Gastrocnemius medialis (tissue), 4 donors: ENCODE data around the gene SLC40A1. TPM values are rescaled to one million over a fixed set of nuclear protein-coding genes. Genes with fewer than 3 reads are reported as not detected.

ENCODE experiments used
- ATAC-seq, 2 donors: fragments of 150-250 bp; one replicate each; pipeline ENCODE4 v1.9.1; 2016
- DNase-seq, 2 donors: peaks; one replicate each; pipeline ENCODE4 v3.0.0-alpha.2; 2019
- H3K27ac ChIP-seq, 4 donors: fragments of 200-600 bp; sonication (generic); 1 replicate in 1 of 4; 2 replicates in 3 of 4; pipeline ENCODE4 v1.5.1; 2016 to 2018; ENCODE audit warnings: mild to moderate bottlenecking in 2 of 4, moderate library complexity in 1 of 4
- H3K27me3 ChIP-seq, 3 donors: fragments of 200-600 bp; sonication (generic) in 2 of 3; 1 replicate in 1 of 3; 2 replicates in 2 of 3; pipeline versions ENCODE4 v1.5.1 to v1.6.0; 2016 to 2019; ENCODE audit warnings: mild to moderate bottlenecking in 1 of 3, moderate library complexity in 1 of 3
- H3K36me3 ChIP-seq, 2 donors: fragments of 200-600 bp; sonication (generic) in 1 of 2; one replicate each; pipeline ENCODE4 v1.5.1; 2017 to 2018
- H3K4me1 ChIP-seq, 2 donors: fragments of 200-600 bp; sonication (generic) in 1 of 2; one replicate each; pipeline ENCODE4 v1.5.1; 2016 to 2017; ENCODE audit warnings: mild to moderate bottlenecking in 2 of 2
- H3K4me3 ChIP-seq, 4 donors: fragments of 200-600 bp; sonication (generic) in 3 of 4; 1 replicate in 1 of 4; 2 replicates in 3 of 4; pipeline ENCODE4 v1.5.1; 2016 to 2019; ENCODE audit warnings: mild to moderate bottlenecking in 2 of 4
- H3K9me3 ChIP-seq, 3 donors: fragments of 200-600 bp; sonication (generic) in 2 of 3; 1 replicate in 1 of 3; 2 replicates in 2 of 3; pipeline ENCODE4 v1.5.1; 2016 to 2019
- CTCF ChIP-seq, 5 experiments: fragments of 450-650 bp in 3 of 5; fragments of 200-600 bp in 2 of 5; sonication (generic) in 2 of 5; IDR thresholded peaks in 4 of 5; conservative IDR thresholded peaks in 1 of 5; 1 replicate in 4 of 5; 2 replicates in 1 of 5; pipeline ENCODE4 v1.5.1; 2016 to 2019; ENCODE audit warnings: antibody characterized with exemption in 5 of 5, mild to moderate bottlenecking in 3 of 5, moderate library complexity in 3 of 5
- POLR2A ChIP-seq, 2 donors: fragments of 450-650 bp; IDR thresholded peaks; one replicate each; pipeline ENCODE4 v1.6.1; 2017; ENCODE audit warnings: antibody characterized with exemption in 2 of 2, mild to moderate bottlenecking in 2 of 2, moderate library complexity in 2 of 2
- in situ Hi-C, 4 donors: fragments of 200-750 bp; cut with MboI; loops; one replicate each; pipeline versions ENCODE4 v1.15.0 to v1.8.0; 2017; ENCODE audit warnings: low sequenced_read_pairs in 4 of 4
- intact Hi-C: fragments of 100-400 bp; cut with DNase I; formaldehyde crosslinking; loops from one replicate; pipeline ENCODE4 v1.15.1; 2023; ENCODE audit warnings: low total_unique reads
- total RNA-seq, 4 donors: library from RNA; depleted of rRNA; stranded (reverse); fragments of >200 nt; gene quantifications; one replicate each; pipeline versions ENCODE4 v1.1.0 to v1.2.3, GENCODE V29; 2016

Gene SLC40A1
- total RNA-seq, 4 donors from 2014 or later, result 24.8 to 81.8 (median 37.4) TPM

DNA sequence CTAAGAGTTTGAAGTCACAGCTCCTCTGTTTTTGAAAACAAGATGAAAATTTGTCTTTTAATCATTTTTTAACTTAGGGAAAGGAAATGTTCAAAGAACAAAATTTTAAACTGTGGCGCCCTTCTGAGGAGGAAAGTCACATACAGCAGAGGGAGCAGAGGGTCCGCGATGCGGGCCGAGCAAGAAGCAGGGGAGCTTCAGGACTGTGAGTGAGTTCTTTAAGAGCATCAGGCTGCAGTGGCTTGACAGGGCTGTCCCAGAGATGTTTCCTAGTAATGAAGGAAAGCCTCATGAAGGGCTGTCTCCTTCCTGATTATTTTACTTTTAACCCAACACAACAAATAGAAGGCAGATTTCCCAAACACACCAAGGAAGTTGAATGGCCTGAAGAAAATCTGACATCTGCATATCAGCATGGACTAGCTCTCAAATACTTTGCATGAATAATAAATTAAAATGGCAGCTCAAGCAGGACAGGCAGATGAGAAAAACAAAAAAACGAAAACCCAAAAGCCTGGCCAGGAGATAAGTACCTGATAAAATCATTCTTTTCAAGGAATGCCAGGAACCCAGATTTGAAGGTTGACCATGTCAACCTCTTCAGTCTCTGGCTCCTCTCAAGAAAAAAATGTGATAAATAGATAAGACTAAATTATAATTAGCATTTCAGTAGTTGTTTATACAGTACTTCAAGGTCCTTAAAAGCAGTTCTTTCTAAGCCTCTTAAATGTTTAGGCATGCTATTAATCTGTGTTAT is 60.8 kb downstream of the SLC40A1 start:
- H3K9me3 ChIP-seq, result no peaks in the 10 kb centered on the region
- intact Hi-C loops (no loop called here), in situ Hi-C loops (no loop called here)
- no peak overlapping the region for H3K4me3 ChIP-seq
- H3K4me1 ChIP-seq, result peaks cover 14 to 20% of the 10 kb centered on the region in 2 donors
- no peaks in the 10 kb centered on the region for H3K27me3 ChIP-seq
- H3K27ac ChIP-seq, result no peak overlapping the region
- TF ChIP-seq CTCF (IDR thresholded peaks at IDR 0.05 in 4 of 5, conservative IDR thresholded peaks at IDR 0.05 in 1 of 5) (no peak), POLR2A (IDR thresholded peaks at IDR 0.05) (no peak)
- ATAC-seq (no peak), DNase-seq (no peak)
- no peaks in the 10 kb centered on the region for H3K36me3 ChIP-seq

- H3K27me3 ChIP-seq, result no peaks in the 10 kb centered on the region
- no peak overlapping the region for H3K4me3 ChIP-seq
- H3K9me3 ChIP-seq, result no peaks in the 10 kb centered on the region
- peaks cover 10 to 15% of the 10 kb centered on the region in 2 donors for H3K4me1 ChIP-seq
- no peak overlapping the region for H3K27ac ChIP-seq
- DNase-seq (no peak), ATAC-seq (peak in 1 of 2 donors; percentile 22)
- TF ChIP-seq CTCF (IDR thresholded peaks at IDR 0.05 in 4 of 5, conservative IDR thresholded peaks at IDR 0.05 in 1 of 5) (no peak), POLR2A (IDR thresholded peaks at IDR 0.05) (no peak)
- H3K36me3 ChIP-seq, result no peaks in the 10 kb centered on the region
- intact Hi-C loops (no loop called here), in situ Hi-C loops (no loop called here)
These were observed 62.6 kb downstream of the SLC40A1 start for GRCh38 chr2:189517847-189518535.

DNA sequence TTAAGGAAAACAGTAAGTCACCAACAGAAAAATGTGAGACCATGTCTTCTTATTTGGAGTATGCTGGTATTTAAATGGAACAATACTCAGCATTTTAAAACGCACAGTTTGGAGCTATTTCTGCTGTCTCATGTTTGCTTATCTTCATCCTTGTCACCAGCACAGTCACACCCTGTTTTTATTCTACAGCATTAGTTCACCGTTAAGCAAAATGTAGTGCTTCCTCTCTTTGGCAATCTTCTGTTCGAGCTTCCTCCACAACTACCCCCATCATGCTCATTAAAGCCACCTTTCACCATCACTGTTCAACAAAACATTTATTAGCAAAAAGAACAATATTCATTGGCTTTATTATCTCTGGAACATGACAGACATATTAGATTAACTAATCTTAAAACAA is 64.0 kb downstream of the SLC40A1 start:
- intact Hi-C loops (no loop called here), in situ Hi-C loops (no loop called here)
- no peaks in the 10 kb centered on the region for H3K9me3 ChIP-seq
- H3K36me3 ChIP-seq, result no peaks in the 10 kb centered on the region
- ATAC-seq (no peak), DNase-seq (no peak)
- H3K27me3 ChIP-seq, result no peaks in the 10 kb centered on the region
- TF ChIP-seq POLR2A (IDR thresholded peaks at IDR 0.05) (no peak), CTCF (IDR thresholded peaks at IDR 0.05 in 4 of 5, conservative IDR thresholded peaks at IDR 0.05 in 1 of 5) (no peak)
- peaks cover 0 to under 1% of the 10 kb centered on the region in 2 donors for H3K4me1 ChIP-seq
- no peak overlapping the region for H3K4me3 ChIP-seq
- no peak overlapping the region for H3K27ac ChIP-seq

DNA sequence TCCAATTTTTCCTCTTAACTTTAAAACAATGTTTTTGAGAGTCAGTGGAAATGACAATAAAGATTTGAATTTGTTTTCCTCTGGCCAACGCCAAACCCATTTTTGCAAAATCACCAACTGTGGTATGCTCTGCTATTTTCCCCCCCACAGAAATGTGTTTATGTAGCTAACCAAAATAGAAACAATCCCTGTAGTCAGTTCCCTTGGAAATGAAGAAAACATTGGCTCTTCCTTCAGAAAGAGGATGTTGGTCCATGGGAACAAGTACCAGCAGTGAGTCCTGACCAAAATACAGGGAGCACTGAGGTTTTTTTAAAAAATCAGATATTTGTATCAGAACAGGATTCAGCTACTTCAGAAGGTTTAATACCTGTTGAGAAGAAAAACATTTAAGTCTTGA is 65.3 kb downstream of the SLC40A1 start:
- no peak for ATAC-seq
- TF ChIP-seq CTCF (IDR thresholded peaks at IDR 0.05 in 4 of 5, conservative IDR thresholded peaks at IDR 0.05 in 1 of 5) (no peak), POLR2A (IDR thresholded peaks at IDR 0.05) (no peak)
- no peak overlapping the region for H3K27ac ChIP-seq
- in situ Hi-C loops, result no loop called here
- no peak for DNase-seq
- H3K36me3 ChIP-seq, result no peaks in the 10 kb centered on the region
- no peaks in the 10 kb centered on the region for H3K4me1 ChIP-seq
- H3K27me3 ChIP-seq, result no peaks in the 10 kb centered on the region
- H3K9me3 ChIP-seq, result no peaks in the 10 kb centered on the region
- intact Hi-C loops, result no loop called here
- no peak overlapping the region for H3K4me3 ChIP-seq
